ENCODE data around the gene IGIP.

GRCh38 chr5:140101179-140101578 lies 24.6 kb upstream of the IGIP start:
- no peak for TF ChIP-seq CTCF (IDR thresholded peaks at IDR 0.05)
- no peak for TF ChIP-seq POLR2A (IDR thresholded peaks at IDR 0.05)
